HEK293T (cell line): Measurements from ENCODE around the gene SQOR.
"Not testable (repeated sequence)": the region's sequence is repeated elsewhere in the genome, so short reads cannot be mapped to it uniquely, and the experiment has no call there.

Experiments
- CTCF ChIA-PET: fragments of 350-600 bp; formaldehyde crosslinking; extraction: SDS; loops from one replicate; lab custom pipeline; 2021; ENCODE audit warnings: antibody characterized with exemption, inconsistent platforms; lab: Yijun Ruan, JAX
- POLR2A ChIA-PET: fragments of 350-600 bp; formaldehyde crosslinking; extraction: SDS; loops from one replicate; lab custom pipeline; 2020; ENCODE audit warnings: antibody characterized with exemption, inconsistent platforms; lab: Yijun Ruan, JAX
- DNase-seq: peaks from one replicate; pipeline ENCODE4 v3.0.0; 2012; ENCODE audit warnings: mixed read lengths; ENCODE audit errors: extremely low spot score
- ARNT ChIP-seq: fragments of 450-650 bp; IDR thresholded peaks from 2 replicates; pipeline ENCODE4 v1.6.1; 2017; ENCODE audit warnings: mild to moderate bottlenecking
- BHLHE40 ChIP-seq: fragments of 450-650 bp; IDR thresholded peaks from 2 replicates; pipeline ENCODE4 v1.6.1; 2016; ENCODE audit warnings: mild to moderate bottlenecking, moderate library complexity, borderline replicate concordance
- CTBP1 ChIP-seq: fragments of 450-650 bp; IDR thresholded peaks from 2 replicates; pipeline ENCODE4 v1.6.1; 2016; ENCODE audit warnings: borderline replicate concordance
- ELF4 ChIP-seq: fragments of 450-650 bp; IDR thresholded peaks from 2 replicates; pipeline ENCODE4 v1.6.1; 2017; ENCODE audit warnings: antibody characterized with exemption
- FOXA1 ChIP-seq: fragments of 450-650 bp; IDR thresholded peaks from 2 replicates; pipeline ENCODE4 v1.6.1; 2016; ENCODE audit warnings: mild to moderate bottlenecking
- FOXK2 ChIP-seq: fragments of 450-650 bp; IDR thresholded peaks from 2 replicates; pipeline ENCODE4 v1.6.1; 2016; ENCODE audit warnings: mild to moderate bottlenecking
- FOXM1 ChIP-seq: fragments of 450-650 bp; IDR thresholded peaks from 2 replicates; pipeline ENCODE4 v1.6.1; 2017; ENCODE audit warnings: mild to moderate bottlenecking, borderline replicate concordance
- HDGF ChIP-seq: fragments of 450-650 bp; IDR thresholded peaks from 2 replicates; pipeline ENCODE4 v1.6.1; 2017; ENCODE audit warnings: antibody characterized with exemption, borderline replicate concordance
- L3MBTL2 ChIP-seq: fragments of 450-650 bp; conservative IDR thresholded peaks from 2 replicates; pipeline ENCODE4 v1.6.1; 2016; ENCODE audit warnings: mild to moderate bottlenecking
- LEF1 ChIP-seq: fragments of 450-650 bp; IDR thresholded peaks from 2 replicates; pipeline ENCODE4 v1.6.1; 2017; ENCODE audit warnings: mild to moderate bottlenecking, borderline replicate concordance
- NFRKB ChIP-seq: fragments of 450-650 bp; IDR thresholded peaks from 2 replicates; pipeline ENCODE4 v1.6.1; 2016; ENCODE audit warnings: mild to moderate bottlenecking, moderate library complexity
- SP1 ChIP-seq: fragments of 450-650 bp; IDR thresholded peaks from 2 replicates; pipeline ENCODE4 v1.6.1; 2017
- SUZ12 ChIP-seq: fragments of 450-650 bp; IDR thresholded peaks from 2 replicates; pipeline ENCODE4 v1.6.1; 2016; ENCODE audit warnings: mild to moderate bottlenecking
- TARDBP ChIP-seq: fragments of 450-650 bp; IDR thresholded peaks from 2 replicates; pipeline ENCODE4 v1.6.1; 2016
- ZNF384 ChIP-seq: fragments of 450-650 bp; IDR thresholded peaks from 2 replicates; pipeline ENCODE4 v1.6.1; 2016
- TF ChIP-seq, protein P1 (sequence below): fragments of 450-650 bp; IDR thresholded peaks from 2 replicates; pipeline ENCODE4 v1.6.1; 2016

Gene SQOR

DNA sequence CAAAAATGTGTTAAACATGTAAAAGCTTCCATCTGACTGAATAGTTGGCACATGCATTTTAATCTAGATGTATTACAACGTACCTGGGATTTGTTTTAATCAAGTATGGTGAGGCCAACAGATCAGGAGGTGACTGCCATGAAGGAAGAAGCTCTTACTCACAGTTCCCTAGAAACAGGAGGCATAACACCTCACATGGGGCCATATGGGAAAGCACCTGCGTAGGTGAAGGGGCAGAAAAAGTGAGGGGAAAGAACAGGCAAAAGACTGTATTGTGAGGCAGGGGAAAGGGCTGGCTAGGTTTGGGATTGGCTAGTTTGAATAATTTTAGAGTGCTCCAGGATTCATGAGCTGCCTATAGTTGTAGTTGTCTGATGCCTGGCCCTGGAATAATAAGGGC, 9.6 kb downstream of the SQOR start:
- no peak for TF ChIP-seq NFRKB
- TF ChIP-seq BHLHE40: no peak
- TF ChIP-seq, protein P1, sequence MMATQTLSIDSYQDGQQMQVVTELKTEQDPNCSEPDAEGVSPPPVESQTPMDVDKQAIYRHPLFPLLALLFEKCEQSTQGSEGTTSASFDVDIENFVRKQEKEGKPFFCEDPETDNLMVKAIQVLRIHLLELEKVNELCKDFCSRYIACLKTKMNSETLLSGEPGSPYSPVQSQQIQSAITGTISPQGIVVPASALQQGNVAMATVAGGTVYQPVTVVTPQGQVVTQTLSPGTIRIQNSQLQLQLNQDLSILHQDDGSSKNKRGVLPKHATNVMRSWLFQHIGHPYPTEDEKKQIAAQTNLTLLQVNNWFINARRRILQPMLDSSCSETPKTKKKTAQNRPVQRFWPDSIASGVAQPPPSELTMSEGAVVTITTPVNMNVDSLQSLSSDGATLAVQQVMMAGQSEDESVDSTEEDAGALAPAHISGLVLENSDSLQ: no peak
- TF ChIP-seq ELF4: no peak
- no peak for TF ChIP-seq ARNT
- TF ChIP-seq FOXA1: no peak
- TF ChIP-seq FOXK2: no peak
- TF ChIP-seq ZNF384: no peak
- TF ChIP-seq LEF1: no peak
- TF ChIP-seq SP1: no peak
- no peak for TF ChIP-seq FOXM1
- no peak for TF ChIP-seq TARDBP
- no peak for TF ChIP-seq HDGF
- TF ChIP-seq L3MBTL2: no peak
- no peak for TF ChIP-seq SUZ12
- no peak for TF ChIP-seq CTBP1
- POLR2A ChIA-PET: no interaction called here
- CTCF ChIA-PET: no interaction called here
- DNase-seq: no peak

DNA sequence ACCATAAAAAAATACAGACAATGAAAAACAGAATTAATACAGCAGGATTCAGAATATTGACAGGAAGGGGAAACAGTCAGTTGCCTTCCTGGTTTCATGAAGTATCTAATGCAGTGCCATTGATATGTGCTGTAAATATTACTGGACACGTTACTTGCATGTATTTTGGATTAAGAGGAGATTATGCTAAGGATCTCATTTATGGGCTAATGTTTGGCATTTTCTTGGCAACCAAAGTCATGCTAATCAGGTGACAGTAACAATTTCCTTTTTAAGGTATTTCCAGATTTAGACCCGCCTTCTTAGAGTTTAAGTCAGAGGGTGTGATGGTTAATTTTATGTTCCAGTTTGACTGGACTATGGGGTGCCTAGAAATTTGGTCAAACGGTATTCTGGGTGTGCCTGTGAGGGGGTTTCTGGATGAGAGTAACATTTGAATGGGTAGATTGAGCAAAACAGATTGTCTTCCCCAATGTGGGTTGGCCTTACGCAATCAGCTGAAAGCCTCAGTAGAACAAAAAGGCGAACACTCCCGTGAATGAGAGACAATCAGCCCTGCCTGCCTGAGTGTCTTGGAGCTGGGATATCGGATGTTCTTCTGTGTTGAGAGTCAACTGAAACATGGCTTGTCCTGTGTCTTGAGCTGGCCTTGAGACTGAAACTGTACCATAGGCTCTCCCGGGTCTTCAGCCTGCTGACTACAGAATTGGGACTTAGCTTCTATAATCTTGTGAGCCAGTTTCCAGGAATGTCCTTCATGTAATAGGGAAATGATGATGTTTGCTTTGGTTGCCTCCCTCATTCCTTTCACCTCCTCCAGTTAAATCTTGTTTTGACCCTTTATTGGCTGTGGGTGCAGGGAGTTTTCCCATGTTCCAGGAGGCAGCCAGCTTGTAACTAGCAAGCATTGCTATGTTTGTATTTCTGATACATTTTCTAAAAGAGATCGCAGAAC, 10.5 kb downstream of the SQOR start:
- POLR2A ChIA-PET: interaction anchor here (0.6 kb wide), 1 partner anchor 9 kb away, joined by 3 read pairs; no protein-coding TSS in a partner anchor
- DNase-seq: no peak
- TF ChIP-seq CTBP1 (no peak), L3MBTL2 (no peak), ZNF384 (no peak), ARNT (no peak), HDGF (no peak), BHLHE40 (no peak), LEF1 (no peak), FOXM1 (no peak)
- CTCF ChIA-PET: no interaction called here

DNA sequence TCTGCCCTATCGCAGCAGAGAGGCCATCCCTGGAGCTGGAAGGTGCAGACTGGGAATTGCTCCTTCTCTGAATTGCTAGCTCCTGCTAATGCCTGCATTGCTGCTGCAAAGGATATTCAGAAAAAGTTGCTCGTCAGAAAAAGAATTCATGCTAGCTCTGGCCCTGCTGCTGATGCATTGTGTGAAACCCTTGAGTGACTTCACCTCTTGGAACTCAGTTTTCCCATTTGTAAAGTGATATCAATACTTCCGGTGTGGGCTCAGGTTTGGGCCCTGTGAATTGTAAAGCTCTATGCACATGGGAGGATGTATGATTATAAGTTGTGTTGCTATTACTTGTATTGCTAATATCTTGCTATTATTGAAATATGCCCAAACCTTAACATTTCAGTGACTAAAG, 11.4 kb downstream of the SQOR start:
- no peak for DNase-seq
- TF ChIP-seq TARDBP: no peak
- no peak for TF ChIP-seq ELF4
- TF ChIP-seq, protein P1: no peak
- no peak for TF ChIP-seq ARNT
- no peak for TF ChIP-seq FOXA1
- TF ChIP-seq HDGF: no peak
- no peak for TF ChIP-seq SP1
- no peak for TF ChIP-seq CTBP1
- no peak for TF ChIP-seq LEF1
- ChIA-PET CTCF (no interaction called here), POLR2A (no interaction called here)

DNA sequence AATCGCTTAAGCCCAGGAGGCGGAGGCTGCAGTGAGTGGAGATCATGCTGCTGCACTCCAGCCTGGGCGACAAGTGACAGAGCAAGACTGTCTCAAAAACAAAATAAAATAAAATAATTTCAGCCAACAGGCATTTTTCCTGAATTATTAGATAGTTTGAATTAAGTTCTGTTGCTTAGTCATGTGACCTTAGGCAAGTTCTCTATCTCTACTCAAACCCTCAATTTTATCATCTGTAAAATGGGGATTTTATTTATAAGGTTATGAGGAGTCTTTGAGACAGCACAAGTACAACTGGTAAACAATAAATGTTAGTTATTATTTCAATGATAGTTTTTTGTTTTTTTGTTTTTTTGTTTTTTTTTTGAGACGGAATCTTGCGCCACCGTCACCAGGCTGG, 13.0 kb downstream of the SQOR start:
- POLR2A ChIA-PET: no interaction called here
- no peak for DNase-seq
- CTCF ChIA-PET: no interaction called here
- TF ChIP-seq LEF1 (no peak), CTBP1 (no peak), FOXA1 (no peak), NFRKB (no peak), SUZ12 (no peak), L3MBTL2 (no peak)

DNA sequence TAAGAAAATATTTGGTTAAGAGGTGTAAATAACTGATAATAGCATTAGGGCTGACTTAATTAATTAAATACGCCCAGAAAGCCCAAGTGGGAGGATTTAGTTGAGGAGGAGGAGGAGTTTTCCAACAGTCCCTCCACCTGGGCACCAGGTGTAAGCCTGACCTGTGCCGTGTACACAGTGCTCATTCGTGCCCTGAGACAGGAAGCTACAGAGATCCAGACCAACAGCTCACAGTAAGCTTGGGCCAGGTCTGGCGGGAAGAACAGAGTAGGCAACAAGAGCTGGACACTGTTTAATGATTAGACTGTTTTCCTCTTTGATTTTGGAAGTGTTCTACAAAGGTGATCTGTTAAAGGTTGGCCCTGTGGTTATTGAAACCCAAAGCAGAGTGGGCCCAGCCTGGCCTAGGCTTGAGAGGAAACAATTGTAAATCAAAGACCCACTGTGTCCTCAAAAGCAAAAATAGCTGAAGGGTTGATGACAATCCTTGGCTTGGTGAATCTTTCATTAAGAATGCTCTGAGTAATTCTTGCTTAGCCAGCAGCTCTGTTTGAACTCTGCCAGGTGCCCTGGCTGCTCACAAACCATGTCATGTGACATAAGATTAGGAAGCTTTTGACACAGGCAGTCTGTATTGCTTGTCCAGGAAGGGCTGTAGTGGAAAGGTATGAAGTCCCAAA, 13.8 kb downstream of the SQOR start:
- TF ChIP-seq CTBP1 (no peak), ARNT (no peak), NFRKB (no peak), SUZ12 (no peak), BHLHE40 (no peak), SP1 (no peak), LEF1 (no peak)
- TF ChIP-seq, protein P1: no peak
- ChIA-PET CTCF (no interaction called here), POLR2A (no interaction called here)
- no peak for DNase-seq

DNA sequence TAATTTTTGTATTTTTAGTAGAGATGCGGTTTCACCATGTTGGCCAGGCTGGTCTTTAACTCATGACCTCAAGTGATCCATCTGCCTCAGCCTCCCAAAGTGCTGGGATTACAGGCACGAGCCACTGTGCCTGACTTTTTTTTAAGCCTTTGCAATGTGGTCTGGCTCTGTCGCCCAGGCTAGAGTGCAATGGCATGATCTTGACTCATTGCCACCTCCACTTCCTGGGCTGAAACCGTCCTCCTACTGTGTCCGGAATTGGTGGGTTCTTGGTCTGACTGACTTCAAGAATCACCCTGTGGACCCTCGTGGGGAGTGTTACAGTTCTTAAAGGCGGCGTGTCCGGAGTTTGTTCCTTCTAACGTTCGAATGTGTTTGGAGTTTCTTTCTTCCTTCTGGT, 15.2 kb downstream of the SQOR start:
- POLR2A ChIA-PET, CTCF ChIA-PET: not testable (repeated sequence)

More for the DNA sequence above, 15.2 kb downstream of the SQOR start:
- not testable (repeated sequence) for DNase-seq
